ENCODE data around the gene ARHGEF10L.

DNA sequence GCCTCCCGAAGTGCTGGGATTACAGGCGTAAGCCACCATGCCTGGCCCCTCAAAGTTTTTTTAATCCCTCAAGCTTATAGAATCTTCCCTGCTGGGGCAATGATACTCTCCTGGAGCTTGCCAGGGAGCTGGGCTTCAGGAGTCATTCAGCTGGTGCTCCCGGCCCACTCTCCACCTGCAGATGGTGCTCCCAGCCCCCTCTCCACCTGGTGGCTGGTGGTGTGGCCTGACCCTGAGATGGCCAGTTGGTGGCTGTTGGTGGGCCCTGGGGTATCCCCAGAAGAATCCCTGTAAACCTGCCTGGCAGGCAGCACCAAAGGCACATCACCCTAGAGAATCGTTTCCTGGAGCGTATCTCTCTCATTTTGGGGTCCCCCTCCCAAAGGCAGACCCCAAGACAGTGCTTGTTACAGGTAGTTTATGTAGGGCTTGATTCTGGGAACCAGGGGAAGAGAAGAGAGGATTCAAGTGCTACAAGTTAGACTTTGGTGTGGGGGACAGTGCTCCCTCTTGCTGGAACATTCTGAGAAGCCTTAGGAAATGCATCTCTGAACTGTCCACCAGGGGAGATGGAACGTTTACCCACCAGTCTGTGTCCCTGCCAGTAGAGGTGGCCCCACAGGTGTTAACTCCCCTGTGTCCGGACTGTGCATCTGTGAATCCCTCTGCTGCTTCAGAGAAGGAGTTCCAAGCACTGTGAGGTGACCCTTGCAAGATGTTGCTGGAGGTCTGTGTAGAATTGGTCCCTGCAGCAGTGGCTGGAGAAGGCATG is 186.5 kb downstream of the ARHGEF10L start:
- TF ChIP-seq SPI1 (IDR thresholded peaks at IDR 0.05; ENCODE audit: low read depth, low read length) = no peak
- TF ChIP-seq TAF1 (IDR thresholded peaks at IDR 0.05; ENCODE audit: low read depth, low read length) = no peak
- no peak for TF ChIP-seq POLR2A (IDR thresholded peaks at IDR 0.05; ENCODE audit: low read depth, low read length)
- TF ChIP-seq POLR2AphosphoS5 (IDR thresholded peaks at IDR 0.05; ENCODE audit: low read depth, low read length) = no peak
- TF ChIP-seq POU2F2 (IDR thresholded peaks at IDR 0.05; ENCODE audit: low read depth, low read length) = no peak
